HepG2 (cell line): ENCODE data around the gene CMTM8. TPM values are rescaled to one million over a fixed set of nuclear protein-coding genes. Genes with fewer than 3 reads are reported as not detected.

Source experiments
- AHR ChIP-seq: IDR thresholded peaks from 2 replicates; pipeline ENCODE4 v1.6.1; 2018; ENCODE audit warnings: missing genetic modification reagents, missing compliant biosample characterization
- CBFB ChIP-seq: sonication (generic); formaldehyde crosslinking; IDR thresholded peaks from 2 replicates; pipeline ENCODE4 v1.4.0; 2020; ENCODE audit warnings: missing genetic modification reagents
- DNMT3B ChIP-seq: conservative IDR thresholded peaks from 2 replicates; pipeline ENCODE4 v1.6.1; 2016; ENCODE audit warnings: missing biosample characterization, control low read depth
- FOSL2 ChIP-seq: sonication (generic); formaldehyde crosslinking; IDR thresholded peaks from 2 replicates; pipeline ENCODE4 v1.4.0; 2020; ENCODE audit warnings: missing genetic modification reagents
- PHF5A ChIP-seq: IDR thresholded peaks from one replicate; pipeline ENCODE4 v1.6.1; 2018; ENCODE audit warnings: low read depth, missing genetic modification reagents; ENCODE audit not compliant: unreplicated experiment
- RARA ChIP-seq: IDR thresholded peaks from 2 replicates; pipeline ENCODE4 v1.6.1; 2016; ENCODE audit warnings: missing genetic modification reagents, missing compliant biosample characterization
- THAP11 ChIP-seq: IDR thresholded peaks from 2 replicates; pipeline ENCODE4 v1.6.1; 2016; ENCODE audit warnings: missing biosample characterization, missing genetic modification reagents
- YEATS2 ChIP-seq: sonication (generic); formaldehyde crosslinking; IDR thresholded peaks from 2 replicates; pipeline ENCODE4 v1.4.0; 2020; ENCODE audit warnings: missing genetic modification reagents, borderline replicate concordance
- ZBTB4 ChIP-seq: sonication (generic); formaldehyde crosslinking; IDR thresholded peaks from 2 replicates; pipeline ENCODE4 v1.4.0; 2020; ENCODE audit warnings: missing genetic modification reagents, mild to moderate bottlenecking, borderline replicate concordance
- polyA plus RNA-seq, 8 experiments: library from polyadenylated mRNA; depleted of rRNA in 3 of 8; stranded (reverse) in 7 of 8; unstranded in 1 of 8; fragments of >200 nt; fragmentation: Illumina TruSeq in 4 of 8; extraction: Trizol in 4 of 8; gene quantifications; 2 replicates each; pipeline versions ENCODE4 v1.2.1 to v1.2.3, GENCODE V29; 2011 to 2016; ENCODE audit warnings: low read depth in 4 of 8, missing spikeins in 1 of 8, mixed read lengths in 1 of 8; ENCODE audit not compliant: insufficient read depth in 1 of 8
- total RNA-seq, 5 experiments: library from RNA; depleted of rRNA; stranded (reverse); fragments of >200 nt; fragmentation: Illumina TruSeq; extraction: Trizol; gene quantifications; 2 replicates each; pipeline ENCODE4 v1.2.3, GENCODE V29; 2016; ENCODE audit warnings: low read depth in 1 of 5
- TF ChIP-seq, protein P1 (sequence below), 2 experiments: IDR thresholded peaks; 2 replicates each; pipeline ENCODE4 v1.6.1; 2011 to 2012; ENCODE audit warnings: low read length in 2 of 2, borderline replicate concordance in 1 of 2, low read depth in 1 of 2, mild to moderate bottlenecking in 1 of 2, moderate library complexity in 1 of 2
- TF ChIP-seq, protein P2 (sequence below): sonication (generic); formaldehyde crosslinking; IDR thresholded peaks from 2 replicates; pipeline ENCODE4 v1.5.0; 2020; ENCODE audit warnings: mild to moderate bottlenecking, missing genetic modification reagents
- TF ChIP-seq, protein P3 (sequence below): IDR thresholded peaks from 2 replicates; pipeline ENCODE4 v1.6.1; 2016
- TF ChIP-seq, protein P4 (sequence below): sonication (generic); formaldehyde crosslinking; IDR thresholded peaks from 2 replicates; pipeline ENCODE4 v1.4.0; 2020; ENCODE audit warnings: missing genetic modification reagents, borderline replicate concordance

CMTM8 gene
- total and polyA plus RNA-seq, 2 of the 13 experiments (the other 11 are each of a cell fraction or from before 2014, with no cell fraction given) = 8.9 to 15.8 TPM

- TF ChIP-seq, protein P1, sequence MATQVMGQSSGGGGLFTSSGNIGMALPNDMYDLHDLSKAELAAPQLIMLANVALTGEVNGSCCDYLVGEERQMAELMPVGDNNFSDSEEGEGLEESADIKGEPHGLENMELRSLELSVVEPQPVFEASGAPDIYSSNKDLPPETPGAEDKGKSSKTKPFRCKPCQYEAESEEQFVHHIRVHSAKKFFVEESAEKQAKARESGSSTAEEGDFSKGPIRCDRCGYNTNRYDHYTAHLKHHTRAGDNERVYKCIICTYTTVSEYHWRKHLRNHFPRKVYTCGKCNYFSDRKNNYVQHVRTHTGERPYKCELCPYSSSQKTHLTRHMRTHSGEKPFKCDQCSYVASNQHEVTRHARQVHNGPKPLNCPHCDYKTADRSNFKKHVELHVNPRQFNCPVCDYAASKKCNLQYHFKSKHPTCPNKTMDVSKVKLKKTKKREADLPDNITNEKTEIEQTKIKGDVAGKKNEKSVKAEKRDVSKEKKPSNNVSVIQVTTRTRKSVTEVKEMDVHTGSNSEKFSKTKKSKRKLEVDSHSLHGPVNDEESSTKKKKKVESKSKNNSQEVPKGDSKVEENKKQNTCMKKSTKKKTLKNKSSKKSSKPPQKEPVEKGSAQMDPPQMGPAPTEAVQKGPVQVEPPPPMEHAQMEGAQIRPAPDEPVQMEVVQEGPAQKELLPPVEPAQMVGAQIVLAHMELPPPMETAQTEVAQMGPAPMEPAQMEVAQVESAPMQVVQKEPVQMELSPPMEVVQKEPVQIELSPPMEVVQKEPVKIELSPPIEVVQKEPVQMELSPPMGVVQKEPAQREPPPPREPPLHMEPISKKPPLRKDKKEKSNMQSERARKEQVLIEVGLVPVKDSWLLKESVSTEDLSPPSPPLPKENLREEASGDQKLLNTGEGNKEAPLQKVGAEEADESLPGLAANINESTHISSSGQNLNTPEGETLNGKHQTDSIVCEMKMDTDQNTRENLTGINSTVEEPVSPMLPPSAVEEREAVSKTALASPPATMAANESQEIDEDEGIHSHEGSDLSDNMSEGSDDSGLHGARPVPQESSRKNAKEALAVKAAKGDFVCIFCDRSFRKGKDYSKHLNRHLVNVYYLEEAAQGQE (IDR thresholded peaks at IDR 0.05; ENCODE audit: borderline replicate concordance in 1 of 2, low read depth in 1 of 2, low read length in 2 of 2) = peak in 1 of 2 experiments; percentile 67; a peak in 2 of 4 replicates
- TF ChIP-seq RARA (CRISPR knock-in tag) (peak; percentile 93), AHR (CRISPR knock-in tag) (0 out of 2 replicates have a peak, but pooled peaks have one; percentile 53), CBFB (peak; percentile 76; the same call in 1 of the 2 replicates), PHF5A (CRISPR knock-in tag) (peak; percentile 92), ZBTB4 (CRISPR knock-in tag) (0 out of 2 replicates have a peak, but pooled peaks have one; percentile 57), THAP11 (CRISPR knock-in tag) (peak; percentile 77), DNMT3B (0 out of 2 replicates have a peak, but pooled peaks have one; percentile 34), YEATS2 (CRISPR knock-in tag) (peak; percentile 80; the same call in 1 of the 2 replicates), FOSL2 (CRISPR knock-in tag) (peak; percentile 88)
- TF ChIP-seq, protein P2, sequence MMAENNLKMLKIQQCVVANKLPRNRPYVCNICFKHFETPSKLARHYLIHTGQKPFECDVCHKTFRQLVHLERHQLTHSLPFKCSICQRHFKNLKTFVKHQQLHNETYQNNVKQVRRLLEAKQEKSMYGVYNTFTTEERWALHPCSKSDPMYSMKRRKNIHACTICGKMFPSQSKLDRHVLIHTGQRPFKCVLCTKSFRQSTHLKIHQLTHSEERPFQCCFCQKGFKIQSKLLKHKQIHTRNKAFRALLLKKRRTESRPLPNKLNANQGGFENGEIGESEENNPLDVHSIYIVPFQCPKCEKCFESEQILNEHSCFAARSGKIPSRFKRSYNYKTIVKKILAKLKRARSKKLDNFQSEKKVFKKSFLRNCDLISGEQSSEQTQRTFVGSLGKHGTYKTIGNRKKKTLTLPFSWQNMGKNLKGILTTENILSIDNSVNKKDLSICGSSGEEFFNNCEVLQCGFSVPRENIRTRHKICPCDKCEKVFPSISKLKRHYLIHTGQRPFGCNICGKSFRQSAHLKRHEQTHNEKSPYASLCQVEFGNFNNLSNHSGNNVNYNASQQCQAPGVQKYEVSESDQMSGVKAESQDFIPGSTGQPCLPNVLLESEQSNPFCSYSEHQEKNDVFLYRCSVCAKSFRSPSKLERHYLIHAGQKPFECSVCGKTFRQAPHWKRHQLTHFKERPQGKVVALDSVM (CRISPR knock-in tag) = peak; percentile 82
- TF ChIP-seq, protein P3, sequence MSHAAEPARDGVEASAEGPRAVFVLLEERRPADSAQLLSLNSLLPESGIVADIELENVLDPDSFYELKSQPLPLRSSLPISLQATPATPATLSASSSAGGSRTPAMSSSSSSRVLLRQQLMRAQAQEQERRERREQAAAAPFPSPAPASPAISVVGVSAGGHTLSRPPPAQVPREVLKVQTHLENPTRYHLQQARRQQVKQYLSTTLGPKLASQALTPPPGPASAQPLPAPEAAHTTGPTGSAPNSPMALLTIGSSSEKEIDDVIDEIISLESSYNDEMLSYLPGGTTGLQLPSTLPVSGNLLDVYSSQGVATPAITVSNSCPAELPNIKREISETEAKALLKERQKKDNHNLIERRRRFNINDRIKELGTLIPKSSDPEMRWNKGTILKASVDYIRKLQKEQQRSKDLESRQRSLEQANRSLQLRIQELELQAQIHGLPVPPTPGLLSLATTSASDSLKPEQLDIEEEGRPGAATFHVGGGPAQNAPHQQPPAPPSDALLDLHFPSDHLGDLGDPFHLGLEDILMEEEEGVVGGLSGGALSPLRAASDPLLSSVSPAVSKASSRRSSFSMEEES (CRISPR knock-in tag) = peak; percentile 99
- TF ChIP-seq, protein P4, sequence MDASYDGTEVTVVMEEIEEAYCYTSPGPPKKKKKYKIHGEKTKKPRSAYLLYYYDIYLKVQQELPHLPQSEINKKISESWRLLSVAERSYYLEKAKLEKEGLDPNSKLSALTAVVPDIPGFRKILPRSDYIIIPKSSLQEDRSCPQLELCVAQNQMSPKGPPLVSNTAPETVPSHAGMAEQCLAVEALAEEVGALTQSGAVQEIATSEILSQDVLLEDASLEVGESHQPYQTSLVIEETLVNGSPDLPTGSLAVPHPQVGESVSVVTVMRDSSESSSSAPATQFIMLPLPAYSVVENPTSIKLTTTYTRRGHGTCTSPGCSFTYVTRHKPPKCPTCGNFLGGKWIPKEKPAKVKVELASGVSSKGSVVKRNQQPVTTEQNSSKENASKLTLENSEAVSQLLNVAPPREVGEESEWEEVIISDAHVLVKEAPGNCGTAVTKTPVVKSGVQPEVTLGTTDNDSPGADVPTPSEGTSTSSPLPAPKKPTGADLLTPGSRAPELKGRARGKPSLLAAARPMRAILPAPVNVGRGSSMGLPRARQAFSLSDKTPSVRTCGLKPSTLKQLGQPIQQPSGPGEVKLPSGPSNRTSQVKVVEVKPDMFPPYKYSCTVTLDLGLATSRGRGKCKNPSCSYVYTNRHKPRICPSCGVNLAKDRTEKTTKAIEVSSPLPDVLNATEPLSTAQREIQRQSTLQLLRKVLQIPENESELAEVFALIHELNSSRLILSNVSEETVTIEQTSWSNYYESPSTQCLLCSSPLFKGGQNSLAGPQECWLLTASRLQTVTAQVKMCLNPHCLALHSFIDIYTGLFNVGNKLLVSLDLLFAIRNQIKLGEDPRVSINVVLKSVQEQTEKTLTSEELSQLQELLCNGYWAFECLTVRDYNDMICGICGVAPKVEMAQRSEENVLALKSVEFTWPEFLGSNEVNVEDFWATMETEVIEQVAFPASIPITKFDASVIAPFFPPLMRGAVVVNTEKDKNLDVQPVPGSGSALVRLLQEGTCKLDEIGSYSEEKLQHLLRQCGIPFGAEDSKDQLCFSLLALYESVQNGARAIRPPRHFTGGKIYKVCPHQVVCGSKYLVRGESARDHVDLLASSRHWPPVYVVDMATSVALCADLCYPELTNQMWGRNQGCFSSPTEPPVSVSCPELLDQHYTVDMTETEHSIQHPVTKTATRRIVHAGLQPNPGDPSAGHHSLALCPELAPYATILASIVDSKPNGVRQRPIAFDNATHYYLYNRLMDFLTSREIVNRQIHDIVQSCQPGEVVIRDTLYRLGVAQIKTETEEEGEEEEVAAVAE (CRISPR knock-in tag) = peak; percentile 89
Measured at GRCh38 chr3:32216172-32216783, 22.2 kb upstream of the CMTM8 start (continued).
